NCI-H187 (cell line): ENCODE results near the gene FBXO31.

Experiments used
- DNase-seq, 2 experiments: peaks; one replicate each; lab custom pipeline; 2025; lab: John Stamatoyannopoulos, UW

Gene FBXO31, protein sequence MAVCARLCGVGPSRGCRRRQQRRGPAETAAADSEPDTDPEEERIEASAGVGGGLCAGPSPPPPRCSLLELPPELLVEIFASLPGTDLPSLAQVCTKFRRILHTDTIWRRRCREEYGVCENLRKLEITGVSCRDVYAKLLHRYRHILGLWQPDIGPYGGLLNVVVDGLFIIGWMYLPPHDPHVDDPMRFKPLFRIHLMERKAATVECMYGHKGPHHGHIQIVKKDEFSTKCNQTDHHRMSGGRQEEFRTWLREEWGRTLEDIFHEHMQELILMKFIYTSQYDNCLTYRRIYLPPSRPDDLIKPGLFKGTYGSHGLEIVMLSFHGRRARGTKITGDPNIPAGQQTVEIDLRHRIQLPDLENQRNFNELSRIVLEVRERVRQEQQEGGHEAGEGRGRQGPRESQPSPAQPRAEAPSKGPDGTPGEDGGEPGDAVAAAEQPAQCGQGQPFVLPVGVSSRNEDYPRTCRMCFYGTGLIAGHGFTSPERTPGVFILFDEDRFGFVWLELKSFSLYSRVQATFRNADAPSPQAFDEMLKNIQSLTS

DNA sequence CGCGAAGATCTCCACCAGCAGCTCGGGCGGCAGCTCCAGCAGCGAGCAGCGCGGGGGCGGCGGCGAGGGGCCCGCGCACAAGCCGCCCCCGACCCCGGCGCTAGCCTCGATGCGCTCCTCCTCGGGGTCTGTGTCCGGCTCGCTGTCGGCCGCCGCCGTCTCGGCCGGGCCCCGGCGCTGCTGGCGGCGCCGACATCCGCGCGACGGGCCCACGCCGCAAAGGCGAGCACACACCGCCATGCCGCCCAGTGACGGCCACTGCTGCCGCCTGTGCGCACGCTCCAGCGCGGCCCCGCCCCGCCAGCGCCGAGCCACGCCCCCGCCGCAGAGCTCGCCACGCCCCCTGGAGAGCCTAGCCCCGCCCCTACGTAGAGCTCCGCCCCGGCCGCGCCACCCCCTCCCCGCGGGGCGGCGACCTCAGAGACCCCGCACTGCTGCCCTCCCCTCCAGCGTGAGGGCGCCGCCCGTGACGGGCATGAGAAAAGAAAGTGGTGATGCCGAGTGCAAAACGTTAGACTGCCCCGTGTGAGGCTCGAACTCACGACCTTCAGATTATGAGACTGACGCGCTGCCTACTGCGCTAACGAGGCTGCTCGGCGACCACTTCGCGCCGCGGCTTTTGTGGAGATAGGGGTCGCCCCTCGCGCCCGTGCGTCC, at the start of gene FBXO31:
TSS of gene FBXO31 (minus strand) at position 272 of the 657 bp plus-strand sequence. CDS start at position 240, 32 bp downstream.
- DNase-seq = no peak

DNA sequence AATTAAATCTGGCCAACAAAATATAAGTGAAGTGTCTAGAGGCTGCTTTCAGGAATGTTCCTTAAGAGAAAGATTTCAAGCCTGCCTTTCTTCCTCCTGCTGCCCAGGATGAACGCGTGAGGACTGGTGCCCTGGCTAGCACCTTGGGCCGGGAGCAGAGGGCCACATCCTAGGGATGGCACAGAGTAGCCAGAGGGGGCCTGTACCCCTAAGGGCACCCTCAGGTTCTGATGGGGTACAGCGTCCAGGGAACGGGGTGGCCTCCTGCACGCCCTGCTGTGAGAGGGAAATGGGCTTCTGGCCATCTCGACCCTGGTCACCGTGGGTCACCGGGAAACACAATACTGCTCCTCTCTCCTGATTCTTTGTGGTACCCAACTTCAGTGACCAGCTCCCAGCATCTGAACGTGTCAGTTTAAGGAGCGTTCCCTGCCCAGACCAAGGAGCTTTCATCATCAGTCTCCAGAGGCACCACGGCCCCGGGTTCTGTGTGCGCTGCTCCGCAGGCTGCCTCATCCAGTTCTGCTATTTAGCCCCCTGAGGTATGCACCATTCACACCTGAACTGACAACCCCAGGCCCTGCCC, 48.8 kb upstream of the FBXO31 start:
- DNase-seq = no peak

DNA sequence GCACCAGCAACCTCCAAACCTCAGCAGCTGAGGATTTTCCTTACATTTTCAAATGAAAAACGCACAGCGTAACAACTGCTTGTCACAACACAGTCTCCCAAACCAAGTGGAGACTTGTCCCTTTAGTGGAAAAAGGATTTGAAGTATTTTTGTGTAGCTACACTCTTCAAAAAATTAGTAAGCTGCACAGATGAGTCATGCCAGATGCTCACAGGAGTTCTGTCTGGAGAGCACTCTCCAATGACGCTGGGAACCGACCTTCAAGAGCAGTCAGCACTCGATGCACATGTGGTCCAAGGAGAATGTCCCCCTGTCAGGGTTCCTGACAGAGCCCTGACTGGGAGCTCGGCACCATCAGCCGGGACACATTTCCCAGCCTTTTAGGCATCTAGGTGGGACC, 48.4 kb upstream of the FBXO31 start:
- no peak for DNase-seq

DNA sequence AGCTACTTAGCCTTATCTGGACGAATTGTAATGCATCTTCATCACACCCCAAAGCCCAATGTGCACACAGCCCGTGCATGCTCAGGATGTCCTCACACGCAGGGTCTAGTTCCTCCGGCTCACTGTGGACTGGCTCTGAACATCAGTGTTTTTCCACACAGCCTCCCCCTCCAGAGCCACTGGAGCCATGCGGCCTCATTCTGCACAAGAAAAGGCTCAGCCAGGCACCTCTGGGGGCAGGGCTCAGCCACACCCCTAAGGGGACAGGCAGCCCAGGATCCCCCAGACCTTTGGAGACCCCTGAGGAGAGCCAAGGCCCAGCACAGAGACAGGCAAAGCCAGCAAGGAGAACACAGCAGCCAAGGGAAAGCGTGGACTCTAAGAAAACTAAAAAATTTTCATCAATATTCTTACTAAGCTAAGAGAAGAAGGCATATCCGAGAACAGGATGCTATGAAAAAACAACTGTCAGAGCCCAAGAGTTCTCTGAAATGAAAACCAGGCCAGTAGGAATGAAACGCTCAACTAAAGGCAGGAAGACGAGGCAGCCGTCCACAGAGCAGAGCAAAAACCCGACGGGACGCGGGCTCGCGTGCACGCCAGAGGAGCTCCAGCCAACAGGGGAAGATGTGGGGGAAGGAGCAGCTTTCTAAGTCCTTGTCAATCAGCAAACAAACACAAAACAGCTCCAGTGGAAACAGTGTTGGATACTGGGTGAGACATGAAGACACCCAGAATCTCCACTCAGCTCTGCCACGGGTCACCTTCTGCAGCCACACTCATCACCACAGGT, 43.0 kb upstream of the FBXO31 start:
- no peak for DNase-seq

DNA sequence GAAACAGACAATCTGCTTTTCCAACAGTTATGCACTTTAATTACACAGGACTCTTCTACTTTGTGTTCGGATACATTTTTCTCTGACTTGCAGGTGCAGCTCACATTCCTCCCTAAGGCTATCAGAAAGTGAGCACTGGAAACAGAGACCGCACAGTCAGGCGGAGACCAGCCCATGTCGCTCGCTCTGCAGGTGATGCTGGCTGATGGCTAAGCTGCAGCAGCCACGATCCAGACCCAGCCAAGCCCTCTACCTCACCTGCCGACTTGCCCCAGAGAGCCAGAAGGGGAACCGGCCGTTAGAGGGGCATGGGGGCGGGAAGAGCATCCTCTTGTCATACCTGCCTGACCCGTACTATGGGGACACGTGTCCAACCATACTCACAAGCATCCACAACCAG, 42.4 kb upstream of the FBXO31 start:
- DNase-seq = no peak

DNA sequence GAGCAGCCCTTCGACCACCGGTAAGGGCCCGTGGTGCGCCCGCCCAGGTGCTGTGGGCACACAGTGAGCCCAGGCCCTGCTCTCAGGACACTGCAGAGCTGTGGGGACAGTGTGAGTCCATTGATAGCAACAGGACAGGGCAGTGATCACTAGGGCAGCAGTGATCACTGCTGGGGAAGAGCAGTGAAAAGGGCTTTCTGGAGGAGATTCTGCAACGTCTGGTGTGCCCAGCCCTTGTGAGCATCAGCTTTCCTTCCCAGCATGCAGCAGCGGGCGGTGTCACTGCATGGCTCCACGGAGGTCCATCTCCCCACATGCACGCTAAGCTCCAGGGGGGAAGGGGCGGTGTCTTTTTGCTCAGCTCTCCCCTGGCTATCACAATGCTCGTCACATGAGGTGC, 40.7 kb upstream of the FBXO31 start:
- no peak for DNase-seq

DNA sequence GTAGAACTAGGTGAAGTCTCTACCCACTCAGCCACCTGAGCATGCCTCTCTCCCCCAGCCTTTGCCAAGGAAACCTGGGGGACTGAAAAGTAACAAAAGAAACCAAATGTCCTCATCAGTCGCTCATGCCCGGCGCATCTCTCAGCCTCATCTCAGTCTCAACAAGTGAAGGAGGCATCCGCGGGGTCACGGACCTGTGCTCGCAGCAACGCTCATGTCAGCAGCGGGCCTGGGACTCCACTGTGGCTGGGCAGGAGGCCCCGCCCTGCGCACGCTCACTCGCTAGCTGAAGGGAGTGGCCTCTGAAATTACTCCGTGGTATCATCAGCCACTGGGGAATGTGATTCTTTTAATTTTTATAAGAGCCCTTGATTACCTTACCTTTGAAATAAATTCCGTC, 39.9 kb upstream of the FBXO31 start:
- DNase-seq = no peak

DNA sequence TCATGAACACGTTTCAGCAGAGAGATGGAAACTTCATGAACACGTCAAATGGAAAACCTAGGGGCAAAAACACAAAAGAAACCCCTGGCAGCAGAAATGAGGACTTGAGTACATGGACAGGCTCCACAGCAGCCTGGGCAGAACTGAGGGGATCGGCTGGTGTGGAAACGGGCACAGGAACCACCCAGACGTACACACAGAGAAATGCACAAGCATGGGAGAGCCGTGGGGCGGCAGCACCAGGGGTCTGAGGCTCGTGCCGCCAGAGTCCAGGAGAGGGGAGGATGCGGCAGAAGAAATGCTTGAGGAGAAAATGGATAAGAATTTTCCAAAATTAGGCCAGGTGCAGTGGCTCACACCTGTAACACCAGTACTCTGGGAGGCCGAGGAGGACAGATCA, 38.5 kb upstream of the FBXO31 start:
- no peak for DNase-seq

DNA sequence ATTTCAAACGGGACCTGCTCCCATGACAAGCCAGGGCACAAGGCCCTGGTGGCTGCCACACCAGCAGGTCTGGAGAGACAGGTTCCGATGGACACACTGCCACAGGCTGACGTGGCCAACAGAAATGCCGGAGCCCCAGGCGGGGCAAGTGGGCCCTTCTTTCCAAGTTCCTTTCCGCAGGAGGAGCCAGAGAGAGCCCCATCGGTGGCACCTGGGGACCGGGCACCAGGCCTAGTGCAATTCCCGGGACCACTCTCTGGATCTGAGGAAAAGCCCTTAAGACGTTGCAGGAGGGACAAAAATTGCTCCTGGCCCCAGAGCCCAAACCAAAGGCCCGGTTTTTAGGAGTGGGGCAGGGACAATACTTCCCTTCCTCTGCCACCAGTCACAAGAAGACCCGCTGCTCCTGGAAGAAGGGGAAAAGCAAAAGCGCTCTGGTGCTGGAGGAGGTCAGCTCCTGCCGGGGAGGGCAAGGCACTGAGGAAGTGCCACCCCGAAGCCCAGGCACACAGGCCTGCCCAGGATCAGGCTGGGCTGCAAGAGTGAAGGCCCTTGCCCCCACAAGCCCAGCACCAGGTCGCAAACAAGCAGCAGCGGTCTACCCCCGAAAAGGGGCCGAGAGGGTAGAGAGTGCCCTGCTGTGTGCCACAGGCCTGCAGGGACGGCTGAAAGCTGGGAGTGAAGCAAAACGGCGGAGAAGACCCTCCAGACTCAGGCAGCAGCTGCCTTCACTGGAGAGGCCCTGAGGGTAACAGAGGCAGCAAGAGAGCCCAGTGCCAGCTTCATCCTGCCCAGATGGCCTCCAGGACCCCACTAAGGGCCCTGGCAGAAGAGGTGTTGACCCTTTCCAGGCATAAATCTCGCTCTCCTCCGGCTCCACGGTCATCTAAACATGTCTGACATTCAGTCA, 37.7 kb upstream of the FBXO31 start:
- no peak for DNase-seq

DNA sequence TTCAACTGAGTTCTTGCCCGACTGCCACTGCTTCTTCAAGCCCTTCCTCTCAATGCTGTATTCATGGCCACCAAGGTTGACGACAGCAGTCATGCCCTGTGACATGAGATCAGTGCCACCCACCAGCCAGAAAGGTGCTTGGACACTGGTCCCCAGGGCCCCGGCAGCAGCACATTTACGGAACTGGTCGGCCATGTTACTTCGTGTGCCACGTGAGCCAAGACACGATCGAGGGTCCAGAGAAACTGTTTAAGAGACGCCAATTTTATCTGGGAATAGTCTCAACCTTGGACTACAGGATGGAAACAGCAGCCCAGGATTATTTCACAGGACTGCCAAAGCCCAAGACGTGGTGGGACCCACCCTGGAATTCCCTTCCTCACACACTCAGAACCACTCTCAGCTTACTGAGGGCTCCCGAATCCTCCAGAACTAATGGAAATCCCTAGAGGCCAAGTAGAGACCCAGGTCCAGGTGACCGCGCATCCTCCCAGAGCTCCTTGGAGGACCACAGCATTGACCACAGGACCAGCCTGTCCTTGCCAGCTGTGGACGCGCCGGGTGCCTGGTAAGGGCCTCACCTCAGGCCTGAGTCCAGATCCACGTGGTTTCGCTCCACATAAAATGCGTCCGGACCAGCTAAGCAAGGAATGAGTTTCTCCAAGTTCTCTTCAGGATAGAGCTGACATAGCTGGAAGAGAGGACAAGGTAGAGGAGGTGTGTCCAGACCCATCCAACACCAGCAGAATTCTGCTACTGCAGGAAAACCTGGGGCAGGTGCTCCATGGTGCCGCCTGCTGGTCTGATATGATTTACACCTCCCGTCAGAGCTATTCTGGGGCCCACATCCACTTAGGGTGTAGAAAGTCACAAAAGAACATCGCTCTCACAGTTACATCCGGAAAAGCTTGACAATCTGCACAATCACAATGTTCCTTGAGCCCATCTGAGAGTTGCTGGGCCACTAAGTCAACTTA, 36.7 kb upstream of the FBXO31 start:
- no peak for DNase-seq

DNA sequence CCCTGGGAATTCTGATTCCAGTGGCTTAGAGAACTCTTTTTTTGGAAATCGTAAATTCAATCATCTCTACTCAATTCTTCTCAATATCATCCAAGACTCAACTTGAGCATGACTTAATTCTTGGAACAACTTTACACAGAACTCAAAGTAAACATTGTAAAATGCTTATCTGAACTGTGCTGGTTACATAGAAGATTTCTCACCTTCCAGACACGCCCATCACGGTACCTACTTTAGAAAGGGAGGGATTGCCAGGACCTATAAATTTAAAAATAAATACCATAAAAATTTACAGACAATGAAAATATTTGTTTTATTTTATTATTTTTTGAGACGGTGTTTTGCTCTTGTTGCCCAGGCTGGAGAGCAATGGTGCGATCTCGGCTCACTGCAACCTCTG, 35.1 kb upstream of the FBXO31 start:
- no peak for DNase-seq

DNA sequence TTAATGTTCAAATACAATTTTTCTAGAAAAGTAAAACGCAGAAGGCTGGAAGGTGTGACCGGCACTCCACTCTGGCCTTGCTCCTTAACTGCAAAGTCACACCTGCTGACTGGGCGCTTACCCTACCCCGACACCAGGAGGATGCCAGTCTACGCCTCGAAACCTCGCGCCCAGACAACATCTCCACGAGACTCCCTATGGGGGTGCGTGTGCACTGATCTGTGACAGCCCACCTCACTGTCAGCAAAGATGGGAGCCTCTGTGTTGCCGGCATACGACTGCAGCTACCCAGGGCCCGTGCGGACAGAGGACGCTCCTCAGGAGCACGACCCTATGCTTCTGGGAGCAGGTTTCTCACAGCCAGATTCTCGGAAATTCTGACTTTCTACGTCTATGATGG, 34.6 kb upstream of the FBXO31 start:
- DNase-seq = no peak

DNA sequence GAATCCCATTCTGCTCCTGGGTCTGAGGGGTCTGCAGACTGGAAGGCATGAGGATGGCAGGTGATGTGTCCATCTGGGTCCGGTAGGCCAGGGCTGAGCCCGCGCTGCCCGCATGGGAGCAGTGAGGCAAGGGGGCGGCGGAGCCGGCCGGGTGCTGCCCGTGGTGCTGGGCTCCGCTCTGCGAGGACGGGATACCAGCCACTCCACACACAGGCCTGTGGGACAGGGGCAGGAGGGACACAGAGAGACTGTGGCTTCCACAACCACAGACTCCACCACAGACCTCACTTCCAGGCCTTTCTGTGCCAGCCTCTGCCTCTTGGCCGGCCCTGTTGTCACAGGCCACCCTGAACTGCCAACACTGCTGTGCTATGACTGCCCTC, 33.9 kb upstream of the FBXO31 start:
- no peak for DNase-seq

DNA sequence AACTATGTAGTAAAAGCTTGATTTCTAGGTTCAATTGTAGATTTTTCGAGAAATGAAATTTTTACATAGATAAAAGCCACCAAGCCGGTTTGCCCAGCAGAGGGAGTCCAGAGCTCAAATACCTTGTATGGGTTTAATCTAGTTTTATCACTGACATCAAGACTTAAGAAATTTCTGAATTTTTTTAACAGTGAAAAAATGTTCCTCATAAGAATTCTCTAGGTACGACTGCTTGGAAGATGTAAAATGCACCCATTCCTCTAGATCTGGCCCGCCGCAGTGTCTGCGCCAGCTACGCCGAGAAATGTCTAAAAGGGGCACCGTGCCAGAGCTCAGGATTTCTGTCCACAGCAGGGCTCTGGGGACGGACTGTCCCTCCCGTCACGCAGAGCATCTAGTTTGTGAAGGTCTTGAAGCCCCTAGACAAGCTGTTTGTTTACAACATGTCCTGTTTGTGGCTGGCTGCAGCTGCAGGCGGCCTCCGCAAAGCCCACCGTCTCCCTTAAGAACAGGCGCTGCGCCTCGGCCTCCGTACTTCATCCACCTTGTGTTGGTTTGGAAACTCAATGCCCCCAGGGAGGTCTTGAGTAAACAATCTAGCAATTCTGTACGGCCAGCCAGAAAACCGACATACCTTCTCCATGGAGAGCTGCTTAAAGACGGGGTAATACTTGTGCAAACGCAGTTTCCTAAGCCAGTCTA, 33.4 kb upstream of the FBXO31 start:
- no peak for DNase-seq

DNA sequence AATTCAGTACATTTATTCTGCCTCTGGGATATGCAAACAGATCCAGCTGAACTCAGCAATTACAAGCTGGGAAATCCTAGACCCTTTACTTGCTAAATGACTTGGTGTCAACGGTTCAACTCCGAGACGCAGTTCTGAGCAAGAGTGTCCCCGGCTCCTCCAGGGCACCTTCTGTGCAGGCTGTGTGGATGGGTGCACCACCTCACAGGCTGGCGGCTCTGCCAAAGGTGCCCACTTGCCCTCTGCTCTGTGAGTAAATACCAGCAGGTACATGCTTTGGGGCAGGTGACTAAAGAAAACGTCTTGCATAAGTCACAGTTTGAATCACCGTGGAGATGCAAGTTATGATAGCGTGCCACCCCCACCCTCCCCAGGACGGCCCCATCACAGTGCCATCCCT, 31.9 kb upstream of the FBXO31 start:
- no peak for DNase-seq

DNA sequence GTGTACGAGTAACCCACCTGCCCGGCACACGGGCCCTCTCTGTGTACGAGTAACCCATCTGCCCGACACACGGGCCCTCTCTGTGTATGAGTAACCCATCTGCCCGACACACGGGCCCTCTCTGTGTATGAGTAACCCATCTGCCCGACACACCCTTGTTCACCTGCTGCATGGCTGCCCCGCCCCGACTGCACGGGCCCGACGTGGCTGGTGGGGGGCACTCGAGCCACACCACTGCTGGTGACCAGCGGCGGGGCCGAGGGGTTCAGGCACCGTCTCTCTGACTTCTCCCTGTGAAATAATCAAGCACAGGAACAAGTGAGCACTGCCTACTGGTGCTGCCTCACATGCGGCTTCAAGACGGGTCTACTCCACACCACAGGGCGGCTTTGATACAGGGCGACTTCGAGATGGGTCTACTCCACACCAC, 30.7 kb upstream of the FBXO31 start:
- no peak for DNase-seq

DNA sequence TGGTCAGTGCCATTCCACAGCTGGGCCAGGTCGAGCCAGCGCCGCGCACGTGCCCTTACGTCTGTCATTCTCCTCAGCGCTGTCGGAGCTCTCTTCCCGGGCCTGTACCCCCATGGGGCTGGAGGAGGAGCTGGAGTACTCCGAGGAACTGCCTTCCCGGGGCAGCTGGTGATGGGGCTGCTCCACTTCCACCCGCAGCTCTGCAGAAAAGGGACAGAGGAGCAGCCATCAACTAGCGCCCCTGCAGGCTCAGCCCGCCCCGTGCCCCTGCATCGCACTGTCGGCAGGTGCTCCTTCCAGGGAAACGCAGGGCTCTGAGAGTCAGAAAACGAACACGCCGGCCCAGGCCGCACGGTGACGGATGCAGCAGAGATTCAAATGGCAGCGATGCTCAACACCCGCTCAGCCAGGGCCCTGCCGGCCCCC, 29.4 kb upstream of the FBXO31 start:
- no peak for DNase-seq

DNA sequence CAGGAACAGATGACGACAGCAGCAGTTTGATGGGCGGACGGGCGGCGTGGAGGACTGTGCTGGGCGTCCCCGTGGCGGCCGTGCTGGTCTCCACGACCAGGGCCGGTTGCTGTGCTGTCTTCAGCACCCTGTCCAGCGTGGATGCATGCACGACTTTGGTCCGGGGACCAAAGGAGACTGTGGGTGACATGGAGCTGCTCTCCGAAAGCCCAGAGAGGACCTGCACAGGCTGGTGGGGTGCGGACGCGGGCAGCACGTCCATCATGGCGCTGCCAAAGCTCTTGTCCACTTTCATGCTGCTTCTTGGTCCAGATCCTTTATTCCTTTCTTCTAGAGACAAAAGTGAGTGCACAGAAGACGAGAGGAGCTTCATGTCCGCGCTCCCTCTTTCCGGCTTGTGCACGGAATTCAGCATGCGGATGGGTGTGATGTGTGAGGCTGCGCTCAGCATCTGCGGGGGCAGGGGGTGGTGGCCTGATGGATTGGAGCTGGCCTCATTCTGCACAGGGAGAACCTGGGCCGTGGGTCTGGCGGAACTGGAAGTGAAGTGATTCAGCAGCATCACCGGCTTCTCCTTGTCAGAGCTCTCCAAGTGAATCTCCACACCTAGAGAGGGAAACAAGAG, 28.9 kb upstream of the FBXO31 start:
- DNase-seq = no peak
